Ovary (tissue), 3 donors: ENCODE data around the gene SOX5.
"Not testable (repeated sequence)": the region's sequence is repeated elsewhere in the genome, so short reads cannot be mapped to it uniquely, and the experiment has no call there.

Source experiments
- CTCF ChIP-seq, 3 donors: fragments of 450-650 bp in 2 of 3; fragments of 200-600 bp in 1 of 3; IDR thresholded peaks; one replicate each; pipeline versions ENCODE4 v1.5.1 to v1.8.0; 2016 to 2022; ENCODE audit warnings: antibody characterized with exemption in 3 of 3, mild to moderate bottlenecking in 1 of 3
- EP300 ChIP-seq: sonication (generic); formaldehyde crosslinking; IDR thresholded peaks from one replicate; pipeline ENCODE4 v1.6.1; 2017; ENCODE audit warnings: antibody characterized with exemption
- POLR2A ChIP-seq: fragments of 450-650 bp; IDR thresholded peaks from one replicate; pipeline ENCODE4 v1.6.1; 2017; ENCODE audit warnings: antibody characterized with exemption, mild to moderate bottlenecking, moderate library complexity
- donor health status: DM: no; HTN: no; CAD: no.

GRCh38 chr12:23822883-23823282 lies 126.6 kb downstream of the SOX5 start:
- not testable (repeated sequence) for TF ChIP-seq CTCF (IDR thresholded peaks at IDR 0.05); POLR2A; EP300
